PFSK-1 (cell line): ENCODE results near the gene ATG2B.

Experiments used
- POLR2AphosphoS5 ChIP-seq: IDR thresholded peaks from 2 replicates; pipeline ENCODE4 v1.6.1; 2012; ENCODE audit warnings: low read depth, mild to moderate bottlenecking, control low read depth, low read length, moderate library complexity
- TAF1 ChIP-seq: IDR thresholded peaks from 2 replicates; pipeline ENCODE4 v1.6.1; 2012; ENCODE audit warnings: low read length, control low read depth, borderline replicate concordance; ENCODE audit not compliant: insufficient read depth

DNA sequence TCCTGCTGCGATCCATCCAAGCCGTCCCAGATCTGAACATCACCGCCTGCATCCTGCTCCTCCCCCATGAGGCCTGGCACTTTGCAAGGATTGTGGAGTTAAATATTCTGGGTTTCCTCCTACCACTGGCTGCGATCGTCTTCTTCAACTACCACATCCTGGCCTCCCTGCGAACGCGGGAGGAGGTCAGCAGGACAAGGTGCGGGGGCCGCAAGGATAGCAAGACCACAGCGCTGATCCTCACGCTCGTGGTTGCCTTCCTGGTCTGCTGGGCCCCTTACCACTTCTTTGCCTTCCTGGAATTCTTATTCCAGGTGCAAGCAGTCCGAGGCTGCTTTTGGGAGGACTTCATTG lies 99.0 kb downstream of the ATG2B start:
- TF ChIP-seq POLR2AphosphoS5 (no peak), TAF1 (no peak)
